ENCODE measurements around the gene RABL6. TPM values are rescaled to one million over a fixed set of nuclear protein-coding genes. Genes with fewer than 3 reads are reported as not detected.
"Not testable (repeated sequence)": the region's sequence is repeated elsewhere in the genome, so short reads cannot be mapped to it uniquely, and the experiment has no call there.

Gene RABL6
- total and polyA plus RNA-seq, 2 experiments from 2014 or later = 101 to 153 TPM

DNA sequence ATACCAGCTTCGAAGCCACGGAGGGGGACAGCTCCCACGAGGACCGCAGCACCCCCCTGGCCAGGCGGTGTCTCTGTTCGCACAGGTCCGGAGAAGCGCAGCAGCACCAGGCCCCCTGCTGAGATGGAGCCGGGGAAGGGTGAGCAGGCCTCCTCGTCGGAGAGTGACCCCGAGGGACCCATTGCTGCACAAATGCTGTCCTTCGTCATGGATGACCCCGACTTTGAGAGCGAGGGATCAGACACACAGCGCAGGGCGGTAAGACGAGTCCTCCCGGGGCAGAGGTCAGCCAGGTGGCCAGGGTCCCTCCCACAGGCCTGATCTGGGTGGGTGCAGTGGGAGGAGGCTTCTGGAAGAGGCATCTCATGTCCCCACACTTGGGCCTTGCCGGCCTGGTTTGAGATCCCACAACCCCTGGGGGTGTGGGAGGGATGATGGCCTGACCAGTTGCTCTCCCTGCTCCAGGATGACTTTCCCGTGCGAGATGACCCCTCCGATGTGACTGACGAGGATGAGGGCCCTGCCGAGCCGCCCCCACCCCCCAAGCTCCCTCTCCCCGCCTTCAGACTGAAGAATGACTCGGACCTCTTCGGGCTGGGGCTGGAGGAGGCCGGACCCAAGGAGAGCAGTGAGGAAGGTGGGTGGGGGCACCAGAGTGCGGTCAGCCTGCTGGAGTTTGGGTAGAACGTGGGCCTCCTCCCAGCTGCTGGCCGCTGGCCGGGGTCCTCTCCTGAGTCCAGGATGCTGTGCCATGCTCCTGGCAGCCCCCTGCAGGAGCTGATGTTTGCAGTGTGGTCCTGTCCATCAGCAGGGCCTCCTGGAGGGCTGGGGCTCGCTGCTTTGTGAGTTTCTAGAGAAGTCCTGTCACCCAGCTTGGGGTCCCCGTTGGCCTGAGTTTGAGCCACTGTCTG, 31.7 kb downstream of the RABL6 start:
- Histone ChIP-seq H3K36me3 (peaks cover 9% of the 10 kb centered on the region), H3K27me3 (no peaks in the 10 kb centered on the region), H3K4me1 (ENCODE audit: low read depth) (peaks cover 27% of the 10 kb centered on the region), H3K4me3 (no peak overlapping the region), H3K27ac (peak overlapping the region; percentile 88), H3K9me3 (ENCODE audit: low read depth) (no peaks in the 10 kb centered on the region)
- TF ChIP-seq, protein P1, sequence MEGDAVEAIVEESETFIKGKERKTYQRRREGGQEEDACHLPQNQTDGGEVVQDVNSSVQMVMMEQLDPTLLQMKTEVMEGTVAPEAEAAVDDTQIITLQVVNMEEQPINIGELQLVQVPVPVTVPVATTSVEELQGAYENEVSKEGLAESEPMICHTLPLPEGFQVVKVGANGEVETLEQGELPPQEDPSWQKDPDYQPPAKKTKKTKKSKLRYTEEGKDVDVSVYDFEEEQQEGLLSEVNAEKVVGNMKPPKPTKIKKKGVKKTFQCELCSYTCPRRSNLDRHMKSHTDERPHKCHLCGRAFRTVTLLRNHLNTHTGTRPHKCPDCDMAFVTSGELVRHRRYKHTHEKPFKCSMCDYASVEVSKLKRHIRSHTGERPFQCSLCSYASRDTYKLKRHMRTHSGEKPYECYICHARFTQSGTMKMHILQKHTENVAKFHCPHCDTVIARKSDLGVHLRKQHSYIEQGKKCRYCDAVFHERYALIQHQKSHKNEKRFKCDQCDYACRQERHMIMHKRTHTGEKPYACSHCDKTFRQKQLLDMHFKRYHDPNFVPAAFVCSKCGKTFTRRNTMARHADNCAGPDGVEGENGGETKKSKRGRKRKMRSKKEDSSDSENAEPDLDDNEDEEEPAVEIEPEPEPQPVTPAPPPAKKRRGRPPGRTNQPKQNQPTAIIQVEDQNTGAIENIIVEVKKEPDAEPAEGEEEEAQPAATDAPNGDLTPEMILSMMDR (IDR thresholded peaks at IDR 0.05; ENCODE audit: low read depth, low read length) = no peak
- DNase-seq (ENCODE audit: low read depth in 1 of 2, low spot score in 1 of 2) = no peak

DNA sequence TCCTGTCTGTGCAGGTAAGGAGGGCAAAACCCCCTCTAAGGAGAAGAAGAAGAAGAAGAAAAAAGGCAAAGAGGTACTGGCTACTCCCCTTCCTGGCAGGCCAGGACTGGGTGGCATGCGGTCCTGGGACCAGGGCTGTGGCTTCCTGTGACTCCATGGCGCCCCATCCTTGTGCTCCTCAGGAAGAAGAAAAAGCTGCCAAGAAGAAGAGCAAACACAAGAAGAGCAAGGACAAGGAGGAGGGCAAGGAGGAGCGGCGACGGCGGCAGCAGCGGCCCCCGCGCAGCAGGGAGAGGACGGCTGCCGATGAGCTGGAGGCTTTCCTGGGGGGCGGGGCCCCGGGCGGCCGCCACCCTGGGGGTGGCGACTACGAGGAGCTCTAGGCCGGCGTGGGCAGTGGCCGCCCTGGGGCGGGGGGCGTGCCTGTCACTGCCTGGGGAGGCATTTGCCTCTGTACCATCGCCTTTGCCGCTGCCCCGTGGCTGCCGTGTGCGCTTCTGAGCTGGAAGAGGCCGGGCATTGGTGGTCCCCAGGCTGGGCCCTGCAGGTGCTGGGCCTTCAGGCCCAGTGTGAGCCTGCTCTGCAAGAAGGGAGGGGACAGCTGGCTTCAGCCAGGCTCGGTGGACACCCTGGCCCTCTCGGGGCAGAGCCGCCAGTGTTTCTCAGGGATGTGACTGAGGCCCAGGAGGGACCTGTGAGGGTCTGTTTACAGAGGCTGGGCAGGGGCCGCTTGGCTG, 32.6 kb downstream of the RABL6 start:
- Histone ChIP-seq H3K9me3 (ENCODE audit: low read depth) (no peaks in the 10 kb centered on the region), H3K4me3 (no peak overlapping the region), H3K27ac (peak overlapping the region; percentile 88), H3K27me3 (no peaks in the 10 kb centered on the region), H3K4me1 (ENCODE audit: low read depth) (peaks cover 27% of the 10 kb centered on the region), H3K36me3 (peaks cover 9% of the 10 kb centered on the region)
- DNase-seq (ENCODE audit: low read depth in 1 of 2, low spot score in 1 of 2) = no peak
- TF ChIP-seq, protein P1 (IDR thresholded peaks at IDR 0.05; ENCODE audit: low read depth, low read length) = no peak

DNA sequence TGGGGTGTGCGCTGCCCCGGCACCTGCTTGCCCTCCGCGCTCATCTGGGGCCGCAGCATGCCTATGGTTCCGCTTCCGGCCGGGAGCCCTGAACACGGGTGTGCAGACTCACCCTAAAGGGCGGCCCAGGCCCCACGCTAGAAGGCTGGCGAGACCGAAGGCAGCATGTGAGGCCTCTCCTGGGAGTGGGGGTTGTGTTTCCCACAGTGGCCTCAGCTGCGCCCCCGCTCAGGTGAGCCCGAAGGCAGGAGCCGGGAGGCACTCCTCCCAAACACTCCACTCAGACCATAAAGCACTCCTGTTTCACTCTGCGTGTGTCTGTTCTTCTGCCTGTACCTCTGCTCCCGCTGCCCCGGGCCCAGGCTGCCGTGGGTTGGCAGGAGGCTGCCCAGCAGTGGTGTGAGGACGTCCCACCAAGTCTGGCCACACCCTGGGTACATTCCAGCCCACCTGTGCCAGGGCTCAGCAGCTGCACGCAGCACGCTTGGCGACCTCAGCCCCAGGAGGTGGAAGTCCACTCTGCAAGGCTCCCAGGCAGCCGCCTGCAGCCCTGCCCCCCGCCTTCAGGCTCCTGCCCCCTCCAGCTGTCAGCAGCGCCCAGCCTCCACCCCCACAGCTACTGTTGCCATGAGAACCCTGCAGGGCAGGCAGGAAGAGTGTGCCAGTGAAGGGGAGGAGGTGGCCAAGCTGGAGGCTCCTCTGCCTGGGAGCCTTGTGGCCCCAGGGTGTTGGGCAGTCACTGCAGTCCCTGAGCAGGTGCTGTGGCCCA, 33.3 kb downstream of the RABL6 start:
- Histone ChIP-seq H3K27ac (peak overlapping the region; percentile 88), H3K4me1 (ENCODE audit: low read depth) (peaks cover 27% of the 10 kb centered on the region), H3K36me3 (peaks cover 9% of the 10 kb centered on the region), H3K9me3 (ENCODE audit: low read depth) (no peaks in the 10 kb centered on the region), H3K4me3 (no peak overlapping the region), H3K27me3 (no peaks in the 10 kb centered on the region)
- TF ChIP-seq, protein P1 (IDR thresholded peaks at IDR 0.05; ENCODE audit: low read depth, low read length) = no peak
- peak; percentile 63 to 84 for DNase-seq (ENCODE audit: low read depth in 1 of 2, low spot score in 1 of 2)

DNA sequence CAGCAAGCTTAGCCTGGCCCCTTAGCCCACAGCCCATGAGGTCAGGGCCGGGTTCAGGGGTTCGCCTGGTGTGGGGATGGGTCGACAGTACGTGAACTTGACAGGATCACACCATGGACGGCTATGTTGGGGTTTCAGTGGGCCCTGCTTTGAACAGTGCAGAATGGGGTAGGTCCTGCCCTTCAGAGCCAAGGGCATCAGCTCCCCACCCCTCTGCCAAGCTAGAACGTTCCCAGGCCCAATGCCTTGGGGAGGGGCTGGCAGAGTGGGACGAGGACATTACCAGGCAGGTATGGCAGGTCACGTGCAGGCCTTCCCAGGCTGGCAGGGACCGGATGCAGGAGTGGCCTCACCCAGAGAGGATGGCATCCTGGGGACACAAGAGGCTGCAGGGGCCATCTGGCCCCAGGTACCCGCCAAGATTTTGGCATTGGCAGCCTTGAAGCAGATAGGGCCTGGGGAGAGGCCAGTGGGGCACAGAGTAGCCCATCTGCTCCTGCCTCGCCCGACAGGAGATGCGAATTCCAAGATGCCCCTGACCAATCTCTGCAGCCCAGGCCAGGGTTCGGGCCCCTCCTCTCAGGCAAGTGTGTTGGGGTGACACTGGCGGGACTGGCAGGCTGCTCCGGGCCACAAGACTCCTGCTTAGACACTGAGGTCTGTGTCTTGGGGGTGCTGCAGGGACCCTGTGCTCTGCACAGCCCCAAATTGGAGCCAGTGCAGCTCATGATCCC, 34.1 kb downstream of the RABL6 start:
- H3K9me3 ChIP-seq (ENCODE audit: low read depth); H3K27me3 ChIP-seq; H3K4me3 ChIP-seq; H3K36me3 ChIP-seq; DNase-seq (ENCODE audit: low read depth in 1 of 2, low spot score in 1 of 2): not testable (repeated sequence)
- H3K27ac ChIP-seq = peak overlapping the region; percentile 88
- H3K4me1 ChIP-seq (ENCODE audit: low read depth) = peaks cover 27% of the 10 kb centered on the region

DNA sequence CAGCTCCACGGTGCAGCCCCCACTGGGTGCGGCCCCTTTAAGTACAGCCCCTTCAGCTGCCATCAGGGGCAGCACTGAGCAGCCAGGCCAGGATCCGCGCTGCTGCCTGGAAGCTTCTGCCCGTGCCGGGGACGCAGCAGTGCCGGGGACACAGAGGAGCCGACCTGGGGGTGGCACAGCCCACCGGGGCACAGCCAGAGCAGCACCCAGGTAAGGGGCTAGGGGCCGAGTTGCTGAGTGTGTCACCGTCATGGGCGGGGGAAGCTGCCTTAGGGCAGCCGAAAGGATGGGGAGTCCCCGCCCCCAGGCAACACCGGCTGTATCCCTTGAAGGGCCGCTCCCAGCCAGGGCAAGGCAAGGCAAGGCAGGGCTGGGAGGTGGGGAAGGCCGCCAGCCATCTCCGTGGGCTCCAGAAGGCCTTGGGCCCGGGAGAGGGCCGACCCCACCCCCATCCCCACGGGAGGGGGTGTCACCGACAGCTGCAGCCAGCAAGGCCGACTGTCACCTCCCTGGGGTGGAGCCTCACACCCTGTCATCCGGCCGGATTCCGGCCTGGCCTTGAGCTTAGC, 34.7 kb downstream of the RABL6 start, which contains the start of gene AJM1:
Gene AJM1, plus strand, starts transcription at position 99 of the 569 bp plus-strand sequence. CDS start 1,937 bp downstream, outside the sequence.
- H3K27me3 ChIP-seq; H3K9me3 ChIP-seq (ENCODE audit: low read depth); H3K36me3 ChIP-seq: not testable (repeated sequence)
- Histone ChIP-seq H3K4me1 (ENCODE audit: low read depth) (peaks cover 27% of the 10 kb centered on the region), H3K4me3 (peak within 1 kb of the TSS; percentile 3), H3K27ac (peak within 1 kb of the TSS; percentile 88)
- TF ChIP-seq, protein P1 (IDR thresholded peaks at IDR 0.05; ENCODE audit: low read depth, low read length) = peak; percentile 84
- DNase-seq (ENCODE audit: low read depth in 1 of 2, low spot score in 1 of 2) = peak; percentile 81 to 84

DNA sequence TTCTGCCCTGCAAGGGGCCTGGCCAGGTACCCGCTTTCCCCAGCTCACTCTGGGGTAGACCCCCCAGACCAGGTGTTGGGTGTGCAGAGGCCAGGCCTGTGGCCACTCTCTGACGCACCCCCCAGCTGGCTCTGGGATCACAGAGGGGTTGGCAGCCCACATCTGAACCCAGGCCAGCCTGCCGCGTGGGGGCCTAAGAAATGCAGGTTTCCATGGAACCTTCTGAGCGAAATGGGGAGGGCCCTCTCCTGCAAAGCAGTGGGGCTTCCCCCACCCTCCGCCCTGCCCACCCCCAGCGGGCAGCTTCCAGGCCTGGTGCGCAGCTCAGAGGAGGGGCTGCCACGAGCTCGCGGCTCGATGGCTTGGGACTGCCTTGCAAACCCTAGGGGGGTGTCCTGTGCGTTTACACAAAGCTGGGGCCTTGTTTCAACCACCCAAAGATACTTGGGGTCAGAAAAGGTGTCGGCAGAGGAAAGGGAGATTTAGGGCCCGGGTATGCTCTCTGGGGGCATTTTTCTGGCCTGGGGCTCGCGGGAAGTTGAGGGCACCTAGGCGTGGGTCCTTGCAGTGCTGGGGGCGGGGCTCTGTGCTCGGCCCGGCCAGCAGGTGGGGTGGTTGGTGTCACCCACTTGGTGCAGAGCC, 35.5 kb downstream of the RABL6 start:
- not testable (repeated sequence) for DNase-seq (ENCODE audit: low read depth in 1 of 2, low spot score in 1 of 2); H3K9me3 ChIP-seq (ENCODE audit: low read depth); H3K27me3 ChIP-seq; H3K4me3 ChIP-seq; H3K36me3 ChIP-seq
- H3K27ac ChIP-seq = peak overlapping the region; percentile 11
- H3K4me1 ChIP-seq (ENCODE audit: low read depth) = peaks cover 27% of the 10 kb centered on the region
